HG02678 (cell line): ENCODE measurements around the gene ELF4.

Experiments
- ATAC-seq: cut with Tn5 transposase; IDR thresholded peaks from one replicate; pipeline ENCODE4 v1.9.1; 2021; ENCODE audit warnings: mild to moderate bottlenecking, moderate library complexity; ENCODE audit not compliant: unreplicated experiment

The ELF4 gene

DNA sequence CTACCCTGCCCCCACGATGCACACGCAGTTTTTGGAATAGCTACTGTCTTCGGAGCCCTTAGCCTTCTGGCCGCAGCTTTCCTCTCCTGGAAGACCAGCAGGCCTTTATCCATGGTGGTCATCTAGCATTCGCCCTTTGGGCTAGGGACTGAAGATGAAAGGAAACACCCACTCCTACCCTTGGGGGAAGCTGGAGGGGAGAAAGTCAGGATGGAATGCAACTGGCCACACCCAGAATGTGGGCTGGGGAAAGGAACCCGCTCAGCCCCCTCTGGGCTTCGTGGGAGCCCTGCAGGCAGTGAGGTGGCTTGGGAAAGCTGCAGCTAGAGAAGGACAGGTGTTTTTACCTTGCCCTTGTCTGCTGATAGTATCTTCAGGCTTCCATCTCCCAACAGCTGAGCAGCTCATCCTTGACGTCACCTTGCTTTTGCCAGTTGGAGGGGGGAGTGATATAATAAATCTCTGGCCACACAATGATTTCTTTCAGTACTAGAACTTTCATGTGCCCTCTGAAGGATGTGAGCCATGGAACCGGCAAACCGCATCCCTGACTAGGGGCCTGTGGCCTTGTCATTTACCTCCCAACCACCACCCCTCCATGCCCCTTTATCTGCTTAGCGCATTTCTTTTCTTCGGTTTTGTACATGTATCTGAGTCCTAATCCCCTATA is 59.0 kb downstream of the ELF4 start:
- no peak for ATAC-seq

DNA sequence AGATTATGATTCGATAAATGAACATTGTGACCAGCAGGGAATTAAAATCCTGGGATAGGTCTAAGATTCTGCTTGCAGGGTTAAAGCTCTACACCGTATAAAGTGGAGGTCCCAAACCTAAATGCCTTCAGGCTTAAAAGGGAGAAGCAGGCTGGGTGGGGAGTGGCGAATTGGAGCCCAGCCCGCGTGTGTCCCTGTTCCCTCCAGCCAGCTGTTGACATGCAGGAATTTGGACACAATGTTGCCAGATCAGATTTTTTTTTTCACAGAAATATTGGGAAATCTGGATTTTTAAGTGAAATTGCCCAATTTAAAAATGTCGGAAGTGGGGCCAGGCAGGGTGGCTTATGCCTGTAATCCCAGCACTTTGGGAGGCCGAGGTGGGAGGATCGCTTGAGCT is 60.5 kb downstream of the ELF4 start:
- no peak for ATAC-seq

DNA sequence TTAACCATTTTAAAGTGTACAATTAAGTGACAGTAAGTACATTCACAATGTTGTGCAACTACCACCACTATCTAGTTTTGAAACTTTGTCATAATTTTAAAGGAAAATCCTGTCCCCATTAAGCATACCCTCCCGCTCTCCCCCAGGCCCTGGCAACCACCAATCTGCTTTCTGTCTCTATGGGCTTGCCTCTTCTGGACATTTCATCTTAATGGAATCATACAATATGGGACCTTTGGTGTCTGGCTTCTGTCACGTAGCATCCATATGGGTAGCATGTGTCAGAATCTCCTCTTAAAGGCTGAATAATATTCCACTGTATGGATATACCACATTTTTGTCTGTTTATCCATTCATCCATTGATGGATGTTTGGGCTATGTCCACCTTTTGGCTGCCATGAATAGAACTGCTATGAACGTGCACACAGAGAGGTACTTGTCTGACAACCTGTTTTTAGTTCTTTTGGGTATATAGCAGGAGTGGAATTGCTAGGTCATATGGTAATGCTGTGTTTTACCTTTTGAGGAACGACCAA is 61.5 kb downstream of the ELF4 start:
- no peak for ATAC-seq

DNA sequence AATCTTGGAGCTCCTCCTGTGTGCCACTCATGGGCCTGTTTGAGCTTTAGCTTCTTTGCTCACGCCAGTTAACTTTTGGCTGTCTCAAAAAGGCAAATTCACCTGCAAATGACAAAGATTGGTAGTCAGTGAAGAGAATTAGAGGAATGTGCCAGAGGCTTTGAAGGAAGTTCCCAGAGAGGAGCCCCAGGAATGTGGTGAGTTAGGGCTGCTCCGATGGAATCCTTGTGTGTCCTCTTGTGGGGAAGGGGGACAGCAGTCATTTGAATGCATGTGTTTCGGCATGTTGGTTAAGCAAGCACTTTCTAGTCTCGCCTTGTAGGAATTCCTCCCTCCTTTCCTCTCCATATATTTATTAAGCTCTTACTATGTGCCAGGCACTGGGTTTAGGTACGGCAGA is 62.9 kb downstream of the ELF4 start:
- ATAC-seq, result no peak

DNA sequence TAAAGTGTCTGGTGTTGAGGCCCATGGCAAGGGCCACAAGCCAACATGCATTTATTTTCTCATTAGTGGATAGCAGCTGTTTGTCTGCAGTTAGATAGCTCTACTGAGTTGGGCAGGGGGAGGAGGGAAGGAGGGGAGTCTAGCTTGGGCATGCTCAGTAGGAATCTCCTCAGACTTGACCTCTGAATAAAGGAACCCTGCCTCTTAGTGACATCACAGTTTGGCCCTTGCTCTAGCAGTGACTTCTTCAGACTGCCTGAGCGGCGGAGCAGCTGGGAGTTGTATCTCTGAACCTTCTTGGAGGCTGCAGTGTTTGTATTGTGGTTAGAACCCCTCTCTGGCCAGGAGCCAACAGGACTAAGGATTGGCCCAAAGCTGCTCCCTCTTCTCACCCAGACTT is 70.5 kb downstream of the ELF4 start:
- no peak for ATAC-seq

DNA sequence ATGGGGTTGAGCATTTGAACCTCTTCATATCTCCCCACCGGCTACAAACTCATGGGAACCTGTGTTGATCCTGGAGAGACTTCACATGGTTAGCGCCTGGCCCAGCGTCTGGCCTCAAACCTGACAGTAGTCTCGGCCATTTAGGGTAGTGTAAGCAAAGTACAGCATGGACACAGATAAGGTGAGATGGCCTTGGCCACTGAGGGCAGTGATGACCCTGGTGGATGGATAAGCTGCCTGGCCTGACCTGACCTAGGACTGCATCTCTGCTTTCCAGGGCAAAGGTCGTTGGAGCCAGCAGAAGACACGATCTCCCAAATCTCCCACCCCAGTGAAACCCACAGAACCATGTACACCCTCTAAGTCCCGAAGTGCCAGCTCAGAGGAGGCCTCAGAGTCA is 76.1 kb downstream of the ELF4 start:
- ATAC-seq, result no peak

DNA sequence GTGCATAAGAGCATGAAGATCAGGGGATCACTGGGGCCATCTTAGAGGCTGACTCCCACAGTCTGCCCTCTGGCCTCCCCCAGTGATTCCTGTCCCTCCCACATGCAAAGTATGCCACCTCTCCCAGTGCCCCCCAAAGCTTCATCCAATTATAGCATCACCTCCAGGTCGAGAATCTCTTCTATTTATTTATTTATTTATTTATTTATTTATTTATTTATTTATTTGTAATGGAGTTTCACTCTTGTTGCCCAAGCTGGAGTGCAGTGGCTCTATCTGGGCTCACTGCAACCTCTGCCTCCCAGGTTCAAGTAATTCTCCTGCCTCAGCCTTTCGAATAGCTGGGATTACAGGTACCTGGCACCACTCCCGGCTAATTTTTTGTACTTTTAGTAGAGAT is 77.7 kb downstream of the ELF4 start:
- no peak for ATAC-seq

DNA sequence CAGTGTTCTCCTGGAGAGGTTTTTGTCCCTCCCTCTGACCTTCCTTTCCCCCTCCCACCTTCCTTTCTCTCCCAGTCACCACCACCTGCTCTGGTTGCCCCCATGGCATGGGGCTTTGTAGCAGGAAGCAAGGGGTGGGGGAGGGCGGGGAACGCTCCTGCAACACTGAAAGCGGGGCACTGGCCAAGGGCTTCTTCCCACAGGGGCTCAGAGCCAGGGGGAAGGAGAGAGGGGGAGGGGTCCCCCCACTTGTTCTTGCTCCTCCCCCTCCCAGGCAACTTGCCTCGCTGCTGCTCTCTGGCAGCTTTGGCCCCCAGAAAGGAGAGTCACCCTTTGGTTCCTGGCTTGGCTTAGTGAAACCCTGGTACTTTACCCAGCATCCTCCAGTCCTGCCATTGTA is 79.5 kb downstream of the ELF4 start:
- no peak for ATAC-seq

DNA sequence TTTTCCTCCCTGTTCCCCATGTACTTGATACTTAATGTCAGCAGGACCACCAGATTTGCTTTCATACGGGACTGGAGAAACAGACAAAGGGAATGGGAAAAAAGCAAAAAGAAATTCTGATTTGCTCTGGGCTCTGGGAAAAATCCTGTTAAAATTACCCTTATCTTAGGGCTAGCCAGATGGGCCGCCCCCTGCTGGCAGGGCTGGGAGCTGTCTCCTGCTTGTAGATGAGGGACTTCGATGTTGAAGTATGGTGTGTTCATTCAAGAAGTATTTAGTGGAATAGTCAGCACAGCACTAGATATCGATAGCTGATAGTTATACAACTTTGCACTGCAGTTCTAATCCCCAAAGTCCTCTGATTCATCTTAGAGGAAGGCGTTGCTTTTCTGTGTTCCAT is 82.1 kb downstream of the ELF4 start:
- no peak for ATAC-seq

DNA sequence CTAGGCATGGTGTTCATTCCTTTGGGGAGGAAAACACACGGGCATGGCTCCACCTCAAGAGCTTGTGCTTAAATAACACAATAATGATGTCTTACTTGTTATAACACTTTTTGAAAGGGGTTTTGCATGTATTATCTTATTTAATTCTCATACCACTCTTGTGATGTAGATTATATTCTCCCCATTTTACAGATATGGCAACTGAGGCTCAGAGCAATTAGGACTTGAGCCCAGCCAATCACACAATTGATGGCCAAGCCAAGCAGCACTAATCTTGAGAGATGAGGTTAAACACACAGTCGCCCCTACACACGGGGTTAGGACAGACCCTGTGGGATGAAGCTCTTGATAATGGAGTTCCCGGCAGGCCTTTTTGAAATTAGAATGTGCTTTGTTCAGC is 82.7 kb downstream of the ELF4 start:
- no peak for ATAC-seq

DNA sequence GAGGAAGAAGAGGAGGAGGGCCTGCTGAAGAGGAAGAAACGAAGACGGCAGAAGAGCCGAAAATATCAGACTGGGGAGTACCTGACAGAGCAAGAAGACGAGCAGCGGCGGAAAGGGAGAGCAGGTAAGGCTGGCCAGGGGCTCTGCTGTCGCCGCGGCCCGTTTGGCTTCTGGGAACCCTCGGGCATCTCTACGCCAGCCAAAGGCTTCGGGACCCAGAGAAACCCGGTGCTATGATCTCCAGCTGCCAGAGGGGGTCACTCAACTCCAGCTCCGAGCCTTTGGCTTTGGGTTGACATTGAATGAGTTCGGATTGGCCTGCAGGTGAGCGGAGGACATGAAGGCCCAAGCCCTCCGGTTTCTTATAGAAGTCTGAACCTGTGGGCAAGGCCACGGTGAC is 85.0 kb downstream of the ELF4 start:
- ATAC-seq, result no peak

DNA sequence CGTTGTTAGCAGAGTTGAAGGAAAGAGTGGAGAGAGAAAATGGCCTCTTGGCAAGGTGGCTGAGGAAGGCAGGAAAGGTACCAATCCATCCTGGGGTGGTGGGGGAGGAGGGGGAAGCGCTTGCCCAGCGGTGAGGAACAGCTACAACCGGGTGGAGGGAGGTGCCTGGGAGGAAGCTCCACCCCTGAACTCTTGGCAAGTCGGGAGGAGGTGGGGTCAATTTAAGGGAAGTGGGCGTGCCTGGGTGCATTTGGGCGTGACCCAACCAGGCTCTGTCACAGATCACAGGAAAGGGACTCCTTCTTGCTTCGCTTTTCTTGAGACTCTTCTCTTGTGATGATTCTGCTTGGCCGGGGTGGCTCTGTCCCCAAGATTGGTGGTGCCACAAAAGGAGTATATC is 86.2 kb downstream of the ELF4 start:
- peak; percentile 100 for ATAC-seq

DNA sequence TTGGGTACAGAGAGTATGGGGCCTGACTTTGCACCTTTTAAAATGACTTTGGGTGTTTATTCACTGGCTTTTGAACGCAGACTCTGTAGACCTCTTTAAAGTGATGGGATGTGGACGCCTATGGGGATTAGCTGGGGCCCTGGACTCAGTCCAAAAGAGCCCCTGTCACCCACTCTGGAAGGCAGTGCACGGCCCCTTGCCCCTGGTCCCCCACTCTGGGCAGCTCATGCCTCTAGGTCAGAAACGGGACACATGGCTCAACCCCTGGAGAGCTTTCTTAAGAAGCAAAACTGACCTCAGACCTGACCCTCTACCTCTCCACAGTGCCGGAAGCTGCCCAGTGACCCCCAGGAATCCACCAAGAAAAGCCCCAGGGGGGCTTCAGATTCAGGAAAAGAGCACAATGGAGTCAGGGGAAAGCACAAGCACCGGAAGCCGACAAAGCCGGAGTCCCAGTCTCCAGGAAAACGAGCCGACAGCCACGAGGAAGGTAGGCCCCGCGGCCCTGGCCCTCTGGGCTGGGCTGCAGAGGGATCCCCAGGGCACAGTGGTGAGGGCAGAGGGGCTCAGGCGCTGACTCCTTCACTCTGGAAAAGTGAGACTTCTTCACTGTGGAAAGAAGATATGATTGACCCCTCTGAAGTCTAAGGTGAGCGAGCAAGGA is 89.5 kb downstream of the ELF4 start:
- ATAC-seq, result no peak

DNA sequence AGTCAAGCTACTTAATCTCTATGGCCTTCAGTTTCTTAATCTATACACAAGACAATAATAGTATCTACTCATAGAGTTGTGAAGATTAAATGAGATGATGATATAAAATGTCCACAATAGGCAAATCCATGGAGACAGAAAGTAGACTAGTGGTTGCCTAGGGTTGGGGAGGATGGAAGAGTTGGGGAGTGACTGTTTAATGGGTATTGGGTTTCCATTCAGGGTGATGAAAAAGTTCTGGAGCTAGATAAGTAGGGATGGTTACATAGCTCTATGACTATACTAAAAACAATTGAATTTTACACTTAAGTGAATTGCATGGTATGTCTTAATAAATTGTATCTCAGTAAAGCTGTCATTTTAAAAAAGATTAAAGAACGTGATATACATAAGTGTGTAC is 92.2 kb downstream of the ELF4 start:
- no peak for ATAC-seq

DNA sequence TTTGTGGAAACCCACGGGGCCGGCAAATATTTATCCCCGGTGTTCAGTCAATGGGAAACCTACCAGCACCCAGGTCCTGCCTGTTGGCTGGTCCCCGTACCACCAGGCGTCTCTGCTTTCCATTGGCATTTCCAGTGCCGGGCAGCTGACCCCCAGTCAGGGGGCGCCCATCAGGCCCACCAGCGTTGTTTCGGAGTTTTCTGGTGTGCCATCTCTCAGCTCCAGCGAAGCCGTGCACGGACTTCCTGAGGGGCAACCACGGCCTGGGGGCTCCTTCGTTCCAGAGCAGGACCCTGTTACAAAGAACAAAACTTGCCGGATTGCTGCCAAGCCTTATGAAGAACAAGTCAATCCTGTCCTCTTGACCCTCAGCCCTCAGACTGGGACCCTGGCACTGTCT is 95.1 kb downstream of the ELF4 start:
- no peak for ATAC-seq
